ENCODE data around the gene SLC12A4. TPM values are rescaled to one million over a fixed set of nuclear protein-coding genes. Genes with fewer than 3 reads are reported as not detected.

Gene SLC12A4
- total and polyA plus RNA-seq, 8 donors: 5.7 to 136 (median 20.1) TPM

DNA sequence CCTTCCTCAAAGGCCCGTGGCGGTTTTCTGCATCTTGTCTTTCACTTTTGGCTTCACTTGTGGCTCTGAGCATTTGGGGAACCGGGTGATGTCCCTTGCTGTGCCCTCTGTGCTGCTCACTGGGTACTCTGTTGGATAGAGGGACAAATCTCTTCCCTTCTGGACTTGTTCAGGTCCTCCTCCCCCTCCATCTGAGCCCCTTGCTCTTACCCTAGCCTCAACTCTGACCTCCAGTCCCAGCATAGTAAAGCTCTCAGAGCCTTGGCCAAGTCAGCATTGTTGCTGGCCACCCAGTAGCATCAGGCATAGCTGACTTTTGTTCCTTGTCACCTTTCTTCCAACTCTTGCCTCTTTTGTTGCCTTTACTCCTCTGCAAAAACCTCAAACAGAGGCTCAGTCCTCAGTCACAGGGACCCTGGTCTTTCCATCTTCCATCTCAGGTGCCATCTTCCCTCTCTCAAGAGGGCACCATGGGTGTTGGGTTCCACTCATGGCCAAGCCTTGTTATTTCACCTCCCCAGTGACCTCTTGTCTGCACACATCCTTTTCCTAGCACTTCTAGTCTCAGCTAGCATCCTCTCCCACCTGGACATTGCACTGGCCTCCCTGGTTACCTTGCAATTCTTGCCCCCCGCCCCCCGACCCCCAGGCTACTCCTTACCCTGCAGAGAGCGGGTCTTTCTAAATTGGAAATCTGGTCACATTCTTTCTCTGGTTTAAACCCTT is 31.4 kb downstream of the SLC12A4 start:
- Histone ChIP-seq H3K4me3 (peak overlapping the region; percentile 75 to 89 (median 88)), H3K9me3 (no peaks in the 10 kb centered on the region), H3K36me3 (peaks cover 5 to 48% (median 30%) of the 10 kb centered on the region in 4 donors), H3K27me3 (no peaks in the 10 kb centered on the region), H3K27ac (peak overlapping the region; percentile 81 to 99 (median 97)), H3K4me1 (peaks cover 27 to 49% (median 44%) of the 10 kb centered on the region in 4 donors)
- intact Hi-C loops (cut with DNase I; ENCODE audit: low total_unique reads): loop anchor here (10.0 kb wide), 1 partner anchor 112 kb away; no protein-coding TSS in a partner anchor
- no peak for TF ChIP-seq EP300 (IDR thresholded peaks at IDR 0.05)
- TF ChIP-seq, protein P1, sequence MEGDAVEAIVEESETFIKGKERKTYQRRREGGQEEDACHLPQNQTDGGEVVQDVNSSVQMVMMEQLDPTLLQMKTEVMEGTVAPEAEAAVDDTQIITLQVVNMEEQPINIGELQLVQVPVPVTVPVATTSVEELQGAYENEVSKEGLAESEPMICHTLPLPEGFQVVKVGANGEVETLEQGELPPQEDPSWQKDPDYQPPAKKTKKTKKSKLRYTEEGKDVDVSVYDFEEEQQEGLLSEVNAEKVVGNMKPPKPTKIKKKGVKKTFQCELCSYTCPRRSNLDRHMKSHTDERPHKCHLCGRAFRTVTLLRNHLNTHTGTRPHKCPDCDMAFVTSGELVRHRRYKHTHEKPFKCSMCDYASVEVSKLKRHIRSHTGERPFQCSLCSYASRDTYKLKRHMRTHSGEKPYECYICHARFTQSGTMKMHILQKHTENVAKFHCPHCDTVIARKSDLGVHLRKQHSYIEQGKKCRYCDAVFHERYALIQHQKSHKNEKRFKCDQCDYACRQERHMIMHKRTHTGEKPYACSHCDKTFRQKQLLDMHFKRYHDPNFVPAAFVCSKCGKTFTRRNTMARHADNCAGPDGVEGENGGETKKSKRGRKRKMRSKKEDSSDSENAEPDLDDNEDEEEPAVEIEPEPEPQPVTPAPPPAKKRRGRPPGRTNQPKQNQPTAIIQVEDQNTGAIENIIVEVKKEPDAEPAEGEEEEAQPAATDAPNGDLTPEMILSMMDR (IDR thresholded peaks at IDR 0.05): no peak
- DNase-seq: peak in 1 of 2 donors; percentile 78
- WGBS, 5 donors: 41 to 49% (median 44%) methylated on average over 6 of the region's 6 CpGs

DNA sequence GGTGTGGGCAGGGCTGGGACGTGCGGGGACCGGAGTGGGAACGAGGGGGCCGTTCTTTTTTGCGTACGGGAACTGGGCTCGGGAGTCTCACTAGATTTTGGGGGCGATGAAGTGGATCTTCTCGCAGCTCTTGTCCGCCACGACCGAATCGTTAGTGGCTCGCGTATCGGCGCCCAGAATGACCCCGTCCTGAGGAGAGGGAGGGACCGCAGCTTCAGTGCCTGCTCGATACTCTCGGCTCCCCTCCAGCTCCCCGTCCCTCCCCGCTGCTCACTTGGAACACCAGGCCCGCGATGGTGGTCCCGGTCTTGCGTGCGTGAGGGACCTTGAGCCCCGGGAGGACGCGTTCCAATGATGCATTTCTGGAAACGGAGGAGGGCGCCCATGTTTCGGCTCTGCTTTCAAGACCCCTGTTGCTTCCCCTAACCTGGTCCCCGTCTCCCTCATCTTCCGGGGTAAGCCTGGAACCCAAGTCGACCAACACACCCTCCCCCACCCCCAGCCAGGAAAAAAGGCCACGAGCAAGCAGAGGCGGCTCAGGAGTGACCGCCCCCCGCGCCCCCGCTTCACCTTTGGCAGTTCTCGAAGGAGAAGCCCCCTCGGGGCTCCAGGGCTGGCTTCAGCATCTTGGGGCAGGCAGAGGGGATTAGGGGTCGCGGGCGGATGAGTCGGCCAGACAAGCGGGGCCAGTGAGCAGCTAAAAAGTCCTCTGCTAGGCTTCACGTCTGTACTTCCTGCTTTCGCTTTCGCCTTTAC is 32.1 kb downstream of the SLC12A4 start, which contains the start of gene PSMB10:
Gene PSMB10, minus strand, starts transcription at position 727 of the 756 bp plus-strand sequence. Its CDS starts 101 bp downstream, at position 626.
- TF ChIP-seq, protein P1 (IDR thresholded peaks at IDR 0.05): no peak
- peak in 2 of 3 donors; percentile 82 to 83 for TF ChIP-seq POLR2AphosphoS5 (IDR thresholded peaks at IDR 0.05)
- peak in 1 of 4 donors; percentile 40 for TF ChIP-seq POLR2A (IDR thresholded peaks at IDR 0.05)
- TF ChIP-seq EP300 (IDR thresholded peaks at IDR 0.05): no peak
- Histone ChIP-seq H3K27ac (peak within 1 kb of the TSS; percentile 81 to 99 (median 97)), H3K4me3 (peak within 1 kb of the TSS; percentile 75 to 89 (median 88)), H3K9me3 (no peaks in the 10 kb centered on the region), H3K4me1 (peaks cover 27 to 41% (median 38%) of the 10 kb centered on the region in 4 donors), H3K36me3 (peaks cover 5 to 46% (median 33%) of the 10 kb centered on the region in 4 donors), H3K27me3 (no peaks in the 10 kb centered on the region)
- peak; percentile 41 to 90 for DNase-seq
- 0 to 1% (median 1%) methylated on average over 33 to 54 of the region's 54 CpGs for WGBS, 5 donors
- intact Hi-C loops (cut with DNase I; ENCODE audit: low total_unique reads): loop anchor here (10.0 kb wide), 1 partner anchor 112 kb away; no protein-coding TSS in a partner anchor

DNA sequence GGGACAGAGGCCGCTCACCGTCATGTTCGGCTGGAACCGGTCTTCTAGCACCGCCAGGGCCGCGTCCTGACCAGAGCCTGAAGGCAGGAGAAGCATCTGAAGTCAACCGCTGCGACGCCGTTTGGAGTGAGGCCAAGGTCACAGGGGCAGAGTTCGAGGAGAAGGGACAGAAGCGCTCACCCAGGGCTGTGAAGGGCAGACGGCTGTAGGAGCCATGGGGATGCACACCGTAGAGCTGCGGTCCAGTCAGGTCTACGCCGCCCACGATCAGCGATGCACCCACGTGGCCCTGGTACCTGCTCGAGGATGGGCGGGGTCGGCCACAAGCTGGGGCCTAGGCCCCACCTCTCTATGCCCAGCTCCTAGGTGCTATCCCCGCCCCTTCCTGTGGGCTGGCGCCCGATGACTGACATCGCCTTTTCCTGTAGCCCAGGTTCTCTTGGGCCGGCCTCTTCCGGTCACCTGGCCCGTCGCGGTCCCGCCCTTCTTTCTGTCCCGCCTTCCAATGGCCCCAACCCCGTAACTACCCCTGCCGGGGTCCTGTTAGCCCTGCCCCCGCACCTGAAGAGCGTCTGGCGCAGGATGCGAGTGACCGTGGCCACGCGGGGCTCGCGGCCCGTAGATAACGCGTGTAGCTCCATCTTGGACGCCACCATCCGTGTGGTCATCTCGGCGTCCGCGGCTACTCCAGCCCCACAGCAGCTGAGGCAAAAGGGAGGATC is 32.9 kb downstream of the SLC12A4 start:
- whole genome bisulfite sequencing, 5 donors: 2 to 6% (median 3%) methylated on average over 25 to 55 of the region's 55 CpGs
- peaks cover 27 to 39% (median 36%) of the 10 kb centered on the region in 4 donors for H3K4me1 ChIP-seq
- TF ChIP-seq POLR2A (IDR thresholded peaks at IDR 0.05) (no peak), POLR2AphosphoS5 (IDR thresholded peaks at IDR 0.05) (peak; percentile 29 to 94 (median 80)), EP300 (IDR thresholded peaks at IDR 0.05) (no peak)
- TF ChIP-seq, protein P1 (IDR thresholded peaks at IDR 0.05): peak in 1 of 7 experiments; percentile 17
- H3K36me3 ChIP-seq: peaks cover 5 to 54% (median 38%) of the 10 kb centered on the region in 4 donors
- intact Hi-C loops (cut with DNase I; ENCODE audit: low total_unique reads): loop anchor here (10.0 kb wide), 1 partner anchor 111 kb away; no protein-coding TSS in a partner anchor
- peak overlapping the region; percentile 81 to 99 (median 97) for H3K27ac ChIP-seq
- peak overlapping the region; percentile 75 to 89 (median 88) for H3K4me3 ChIP-seq
- no peaks in the 10 kb centered on the region for H3K9me3 ChIP-seq
- peak; percentile 97 to 99 for DNase-seq
- H3K27me3 ChIP-seq: no peaks in the 10 kb centered on the region

DNA sequence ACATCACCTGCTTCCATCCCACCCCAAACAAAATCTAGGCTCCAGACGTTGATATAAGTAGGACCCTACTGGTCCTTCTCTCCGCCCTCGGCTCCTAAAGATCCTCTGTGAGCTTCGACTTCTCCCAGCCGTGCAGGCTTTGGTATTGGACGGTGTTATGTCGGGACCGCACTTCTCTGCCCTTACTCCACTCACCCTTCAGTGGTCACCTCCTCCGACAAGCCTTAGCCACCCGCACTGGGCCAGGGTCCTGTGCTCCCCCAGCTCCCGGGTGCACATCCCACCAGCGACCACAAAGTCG is 33.4 kb downstream of the SLC12A4 start:
- TF ChIP-seq, protein P1 (IDR thresholded peaks at IDR 0.05): no peak
- TF ChIP-seq EP300 (IDR thresholded peaks at IDR 0.05) (no peak), POLR2A (IDR thresholded peaks at IDR 0.05) (no peak), POLR2AphosphoS5 (IDR thresholded peaks at IDR 0.05) (no peak)
- Histone ChIP-seq H3K4me1 (peaks cover 25 to 35% (median 32%) of the 10 kb centered on the region in 4 donors), H3K27ac (peak overlapping the region; percentile 6 to 99 (median 97)), H3K4me3 (peak overlapping the region; percentile 75 to 89 (median 88)), H3K27me3 (no peaks in the 10 kb centered on the region), H3K9me3 (no peaks in the 10 kb centered on the region), H3K36me3 (peaks cover 8 to 56% (median 41%) of the 10 kb centered on the region in 4 donors)
- DNase-seq: no peak
- intact Hi-C loops (cut with DNase I; ENCODE audit: low total_unique reads): loop anchor here (10.0 kb wide), 1 partner anchor 110 kb away; no protein-coding TSS in a partner anchor
- 17 to 57% (median 30%) methylated on average over 9 to 13 of the region's 13 CpGs for WGBS, 5 donors

Measured in stomach (tissue), 9 donors.